Measurements from ENCODE around the gene MMP17. TPM values are rescaled to one million over a fixed set of nuclear protein-coding genes. Genes with fewer than 3 reads are reported as not detected.

MMP17 gene
- total RNA-seq, 1 experiment from 2014 or later, result 3.4 TPM

GRCh38 chr12:131853832-131854797 is 25.9 kb downstream of the MMP17 start:
- no peaks in the 10 kb centered on the region for H3K27me3 ChIP-seq (replicated peaks)
- H3K36me3 ChIP-seq, result no peaks in the 10 kb centered on the region
- DNase-seq (ENCODE audit: low read depth in 1 of 2, low spot score in 2 of 2), result peak in 1 of 2 experiments; percentile 37
- H3K27ac ChIP-seq, result no peak overlapping the region
- H3K4me1 ChIP-seq (replicated peaks), result peaks cover 29% of the 10 kb centered on the region
- H3K9me3 ChIP-seq (replicated peaks), result no peaks in the 10 kb centered on the region
- H3K4me3 ChIP-seq, result no peak overlapping the region

- Histone ChIP-seq H3K36me3 (no peaks in the 10 kb centered on the region), H3K27me3 (replicated peaks) (no peaks in the 10 kb centered on the region), H3K27ac (no peak overlapping the region), H3K4me1 (replicated peaks) (peaks cover 38% of the 10 kb centered on the region), H3K4me3 (no peak overlapping the region), H3K9me3 (replicated peaks) (no peaks in the 10 kb centered on the region)
- no peak for DNase-seq (ENCODE audit: low read depth in 1 of 2, low spot score in 2 of 2)
Observed at GRCh38 chr12:131854861-131855476, 26.8 kb downstream of the MMP17 start.

- Histone ChIP-seq H3K9me3 (replicated peaks) (no peaks in the 10 kb centered on the region), H3K4me1 (replicated peaks) (peaks cover 44% of the 10 kb centered on the region), H3K27ac (no peak overlapping the region), H3K36me3 (no peaks in the 10 kb centered on the region), H3K4me3 (no peak overlapping the region), H3K27me3 (replicated peaks) (no peaks in the 10 kb centered on the region)
- DNase-seq (ENCODE audit: low read depth in 1 of 2, low spot score in 2 of 2), result peak in 1 of 2 experiments; percentile 38
Observed at GRCh38 chr12:131855521-131856142, 27.4 kb downstream of the MMP17 start.

GRCh38 chr12:131856366-131857097 is 28.3 kb downstream of the MMP17 start:
- DNase-seq (ENCODE audit: low read depth in 1 of 2, low spot score in 2 of 2), result no peak

GRCh38 chr12:131857908-131858850 is 30.0 kb downstream of the MMP17 start:
- no peak overlapping the region for H3K4me3 ChIP-seq

More at GRCh38 chr12:131856366-131857097, 28.3 kb downstream of the MMP17 start:
- Histone ChIP-seq H3K9me3 (replicated peaks) (no peaks in the 10 kb centered on the region), H3K4me3 (no peak overlapping the region), H3K27ac (no peak overlapping the region), H3K27me3 (replicated peaks) (no peaks in the 10 kb centered on the region), H3K36me3 (no peaks in the 10 kb centered on the region), H3K4me1 (replicated peaks) (peaks cover 46% of the 10 kb centered on the region)

GRCh38 chr12:131860472-131861260 is 32.5 kb downstream of the MMP17 start:
- Histone ChIP-seq H3K27me3 (replicated peaks) (no peaks in the 10 kb centered on the region), H3K9me3 (replicated peaks) (no peaks in the 10 kb centered on the region), H3K4me1 (replicated peaks) (peaks cover 49% of the 10 kb centered on the region), H3K4me3 (peak overlapping the region; percentile 22), H3K36me3 (no peaks in the 10 kb centered on the region), H3K27ac (peak overlapping the region; percentile 87)
- DNase-seq (ENCODE audit: low read depth in 1 of 2, low spot score in 2 of 2), result peak; percentile 90 to 91

More at GRCh38 chr12:131857908-131858850, 30.0 kb downstream of the MMP17 start:
- Histone ChIP-seq H3K27ac (no peak overlapping the region), H3K27me3 (replicated peaks) (no peaks in the 10 kb centered on the region), H3K36me3 (no peaks in the 10 kb centered on the region), H3K9me3 (replicated peaks) (no peaks in the 10 kb centered on the region), H3K4me1 (replicated peaks) (peaks cover 41% of the 10 kb centered on the region)
- no peak for DNase-seq (ENCODE audit: low read depth in 1 of 2, low spot score in 2 of 2)

- peak in 1 of 2 experiments; percentile 37 for DNase-seq (ENCODE audit: low read depth in 1 of 2, low spot score in 2 of 2)
- Histone ChIP-seq H3K4me3 (no peak overlapping the region), H3K27ac (peak overlapping the region; percentile 87), H3K36me3 (no peaks in the 10 kb centered on the region), H3K9me3 (replicated peaks) (no peaks in the 10 kb centered on the region), H3K4me1 (replicated peaks) (peaks cover 49% of the 10 kb centered on the region), H3K27me3 (replicated peaks) (no peaks in the 10 kb centered on the region)
Observed at GRCh38 chr12:131861261-131862083, 33.3 kb downstream of the MMP17 start.

- Histone ChIP-seq H3K4me3 (no peak overlapping the region), H3K36me3 (no peaks in the 10 kb centered on the region), H3K27me3 (replicated peaks) (no peaks in the 10 kb centered on the region), H3K4me1 (replicated peaks) (peaks cover 49% of the 10 kb centered on the region), H3K27ac (no peak overlapping the region), H3K9me3 (replicated peaks) (no peaks in the 10 kb centered on the region)
- DNase-seq (ENCODE audit: low read depth in 1 of 2, low spot score in 2 of 2), result no peak
Observed at GRCh38 chr12:131862084-131862441, 33.9 kb downstream of the MMP17 start.

- H3K9me3 ChIP-seq (replicated peaks), result no peaks in the 10 kb centered on the region
- no peaks in the 10 kb centered on the region for H3K27me3 ChIP-seq (replicated peaks)
- peaks cover 53% of the 10 kb centered on the region for H3K4me1 ChIP-seq (replicated peaks)
- H3K4me3 ChIP-seq, result no peak overlapping the region
- H3K27ac ChIP-seq, result no peak overlapping the region
- no peak for DNase-seq (ENCODE audit: low read depth in 1 of 2, low spot score in 2 of 2)
- H3K36me3 ChIP-seq, result no peaks in the 10 kb centered on the region
Observed at GRCh38 chr12:131862600-131862993, 34.4 kb downstream of the MMP17 start.

GRCh38 chr12:131862994-131863710 is 35.0 kb downstream of the MMP17 start:
- no peaks in the 10 kb centered on the region for H3K9me3 ChIP-seq (replicated peaks)
- no peaks in the 10 kb centered on the region for H3K27me3 ChIP-seq (replicated peaks)
- H3K4me3 ChIP-seq, result no peak overlapping the region
- H3K27ac ChIP-seq, result no peak overlapping the region
- DNase-seq (ENCODE audit: low read depth in 1 of 2, low spot score in 2 of 2), result no peak
- H3K4me1 ChIP-seq (replicated peaks), result peaks cover 58% of the 10 kb centered on the region
- no peaks in the 10 kb centered on the region for H3K36me3 ChIP-seq
